ENCODE data around the gene SLC25A24.
"Not testable (repeated sequence)": the region's sequence is repeated elsewhere in the genome, so short reads cannot be mapped to it uniquely, and the experiment has no call there.

SLC25A24 gene

GRCh38 chr1:108194051-108194450, 6.1 kb downstream of the SLC25A24 start:
- no peak for DNase-seq

GRCh38 chr1:108193333-108193732, 6.8 kb downstream of the SLC25A24 start:
- no peak for DNase-seq

GRCh38 chr1:108192581-108192980, 7.6 kb downstream of the SLC25A24 start:
- DNase-seq: no peak

GRCh38 chr1:108190686-108191416, 9.3 kb downstream of the SLC25A24 start:
- DNase-seq: no peak

GRCh38 chr1:108190001-108190634, 10.0 kb downstream of the SLC25A24 start:
- no peak for DNase-seq

- DNase-seq: no peak
These were observed 11.3 kb downstream of the SLC25A24 start for GRCh38 chr1:108188801-108189200.

GRCh38 chr1:108182959-108183700, 17.0 kb downstream of the SLC25A24 start:
- no peak for DNase-seq

GRCh38 chr1:108179018-108179417, 21.1 kb downstream of the SLC25A24 start:
- DNase-seq: no peak

- DNase-seq: not testable (repeated sequence)
These were observed 37.7 kb downstream of the SLC25A24 start for GRCh38 chr1:108162409-108162808.

- DNase-seq: not testable (repeated sequence)
These were observed 40.2 kb downstream of the SLC25A24 start for GRCh38 chr1:108159951-108160350.

GRCh38 chr1:108158893-108159453, 41.2 kb downstream of the SLC25A24 start:
- no peak for DNase-seq

- no peak for DNase-seq
These were observed 45.8 kb downstream of the SLC25A24 start for GRCh38 chr1:108154314-108154713.

GRCh38 chr1:108152782-108153222, 47.3 kb downstream of the SLC25A24 start:
- no peak for DNase-seq

- DNase-seq: no peak
These were observed 48.6 kb downstream of the SLC25A24 start for GRCh38 chr1:108151548-108151947.

- DNase-seq: no peak
These were observed 50.2 kb downstream of the SLC25A24 start for GRCh38 chr1:108149796-108150467.

- DNase-seq: not testable (repeated sequence)
These were observed 55.6 kb downstream of the SLC25A24 start for GRCh38 chr1:108144569-108144968.

- DNase-seq: no peak
These were observed 57.3 kb downstream of the SLC25A24 start for GRCh38 chr1:108142773-108143394.

GRCh38 chr1:108142258-108142657, 57.9 kb downstream of the SLC25A24 start:
- DNase-seq: no peak

GRCh38 chr1:108141621-108142020, 58.5 kb downstream of the SLC25A24 start:
- DNase-seq: no peak

GRCh38 chr1:108140936-108141335, 59.2 kb downstream of the SLC25A24 start:
- no peak for DNase-seq

GRCh38 chr1:108140177-108140576, 60.0 kb downstream of the SLC25A24 start:
- DNase-seq: no peak

GRCh38 chr1:108139555-108139954, 60.6 kb downstream of the SLC25A24 start:
- not testable (repeated sequence) for DNase-seq
